22Rv1 (cell line): ENCODE data around the gene GEMIN7.

Source experiments
- H3K27ac ChIP-seq: fragments of 450-650 bp; 2 replicates; pipeline ENCODE4 v1.5.1; 2017
- CTCF ChIP-seq: fragments of 450-650 bp; IDR thresholded peaks from 2 replicates; pipeline ENCODE4 v1.5.1; 2017; ENCODE audit warnings: mild to moderate bottlenecking
- ZFX ChIP-seq: fragments of 450-650 bp; IDR thresholded peaks from 2 replicates; pipeline ENCODE4 v1.6.1; 2017; ENCODE audit warnings: antibody characterized with exemption, borderline replicate concordance

The GEMIN7 gene

GRCh38 chr19:45130888-45131615, 52.0 kb downstream of the GEMIN7 start:
- no peak for TF ChIP-seq ZFX
- peak; percentile 54 for TF ChIP-seq CTCF
- no peak overlapping the region for H3K27ac ChIP-seq

GRCh38 chr19:45133661-45134060, 54.6 kb downstream of the GEMIN7 start:
- no peak for TF ChIP-seq CTCF
- no peak for TF ChIP-seq ZFX
- H3K27ac ChIP-seq, result no peak overlapping the region

- no peak overlapping the region for H3K27ac ChIP-seq
- TF ChIP-seq ZFX (no peak), CTCF (no peak)
These were observed 56.3 kb downstream of the GEMIN7 start for GRCh38 chr19:45135176-45135885.

DNA sequence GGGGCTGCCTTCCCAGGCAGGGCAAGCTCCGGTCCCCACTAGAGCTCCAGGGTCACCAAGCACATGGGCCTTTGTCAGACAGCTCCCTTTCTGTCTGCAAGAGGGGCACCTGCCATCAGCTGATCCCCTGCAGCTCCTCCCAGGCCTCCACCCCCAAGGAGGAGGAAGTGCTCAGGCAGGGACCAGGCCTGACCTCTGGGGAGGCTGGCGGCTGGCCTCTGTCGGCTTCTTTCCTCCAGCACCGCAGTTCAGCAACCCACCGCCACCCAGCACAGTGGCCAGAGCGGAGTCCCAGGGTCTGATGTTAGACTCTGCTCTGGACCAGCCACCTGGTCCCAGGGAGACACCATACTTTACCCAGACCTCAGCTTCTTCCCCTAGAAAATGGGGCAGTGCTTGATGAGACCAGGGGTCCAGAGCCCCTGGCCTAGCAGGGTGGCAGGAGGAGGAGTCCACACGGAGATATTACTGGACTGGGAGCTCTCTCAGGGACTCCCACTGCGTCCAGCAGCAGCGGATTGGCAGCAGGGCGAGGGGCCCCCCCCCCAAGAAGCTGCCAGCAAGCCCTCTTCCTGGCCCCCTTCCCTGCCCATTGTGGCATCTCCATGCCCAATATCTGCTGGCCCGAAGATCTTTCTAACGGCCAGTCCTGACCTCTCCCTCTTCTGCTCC, 57.6 kb downstream of the GEMIN7 start:
- TF ChIP-seq ZFX (no peak), CTCF (no peak)
- H3K27ac ChIP-seq, result no peak overlapping the region

DNA sequence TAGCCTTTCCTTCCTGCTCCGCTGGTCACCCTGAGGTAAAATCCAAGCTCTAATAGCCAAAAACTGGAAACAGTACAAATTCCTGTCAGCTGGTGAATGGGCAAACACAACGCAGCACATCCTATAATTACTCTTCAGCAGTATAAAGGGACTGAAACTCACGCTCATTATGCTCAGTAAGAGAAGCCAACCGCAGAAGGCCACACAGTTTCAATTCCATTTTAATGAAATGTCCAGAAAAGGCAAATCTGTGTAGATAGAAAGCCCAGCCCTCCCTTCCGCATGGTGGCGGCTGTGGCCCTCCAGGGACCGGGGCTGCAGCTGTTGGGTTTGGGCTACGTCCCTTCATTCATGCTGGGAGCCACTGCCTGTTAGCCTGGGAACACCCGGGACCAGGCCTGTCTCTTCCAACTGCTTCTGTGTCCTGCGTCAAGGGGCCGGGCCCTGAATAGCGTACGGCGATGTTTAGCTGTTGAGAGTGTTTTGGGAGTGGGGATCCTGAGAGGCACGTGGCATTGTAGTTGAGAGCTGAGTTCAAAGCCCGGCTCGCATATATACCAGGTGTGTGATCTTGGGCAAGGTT, 58.2 kb downstream of the GEMIN7 start:
- H3K27ac ChIP-seq, result no peak overlapping the region

DNA sequence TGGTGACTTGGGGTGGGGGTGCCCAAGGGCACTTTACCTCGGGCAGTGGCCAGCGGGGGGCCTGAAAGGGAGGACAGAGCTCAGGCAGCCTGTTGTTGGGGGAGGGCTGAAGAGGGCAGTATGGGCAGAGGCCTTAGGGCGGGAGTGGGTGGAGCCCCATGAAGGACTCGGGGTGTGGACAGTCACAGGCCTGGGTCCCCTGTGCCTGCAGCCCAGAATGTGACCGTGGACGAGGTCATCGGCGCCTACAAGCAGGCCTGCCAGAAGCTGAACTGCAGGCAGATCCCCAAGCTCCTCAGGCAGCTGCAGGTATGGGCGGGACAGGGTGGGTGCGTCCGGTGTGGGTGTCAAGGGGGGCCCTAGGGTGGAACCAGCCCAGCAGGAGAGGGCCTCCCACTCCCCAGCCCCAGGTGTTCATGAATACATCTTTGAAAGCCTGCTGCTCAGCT, 59.3 kb downstream of the GEMIN7 start:
- no peak overlapping the region for H3K27ac ChIP-seq

More for the DNA sequence above, 58.2 kb downstream of the GEMIN7 start:
- no peak for TF ChIP-seq CTCF
- no peak for TF ChIP-seq ZFX

More for the DNA sequence above, 59.3 kb downstream of the GEMIN7 start:
- TF ChIP-seq ZFX (no peak), CTCF (no peak)
